PC-3 (cell line): ENCODE measurements around the gene RAPGEF4.

Experiments used
- CTCF ChIP-seq: fragments of 300-600 bp; sonication (generic); conservative IDR thresholded peaks from 2 replicates; pipeline ENCODE4 v1.5.1; 2017; ENCODE audit warnings: antibody characterized with exemption, low read depth, mild to moderate bottlenecking, low read length
- EZH2 ChIP-seq: fragments of 300-600 bp; sonication (generic); IDR thresholded peaks from one replicate; pipeline ENCODE4 v1.6.1; 2017; ENCODE audit warnings: antibody characterized with exemption, mild to moderate bottlenecking, low read length; ENCODE audit not compliant: unreplicated experiment
- EZH2phosphoT487 ChIP-seq: fragments of 300-600 bp; sonication (generic); IDR thresholded peaks from 2 replicates; pipeline ENCODE4 v1.6.1; 2018; ENCODE audit warnings: mild to moderate bottlenecking, antibody characterized with exemption, low read length, borderline replicate concordance

GRCh38 chr2:172944794-172945509 lies 209.3 kb downstream of the RAPGEF4 start:
- TF ChIP-seq CTCF = no peak
- TF ChIP-seq EZH2 = no peak
- TF ChIP-seq EZH2phosphoT487 = no peak
